Glutamatergic neuron (in vitro differentiated cells): ENCODE results near the gene OR2L5. TPM values are rescaled to one million over a fixed set of nuclear protein-coding genes. Genes with fewer than 3 reads are reported as not detected.

Source experiments
- DNase-seq: peaks from one replicate; pipeline ENCODE4 v3.0.0; 2022
- H3K27ac Mint-ChIP-seq: one replicate; pipeline ENCODE4 v1.8.0; 2020; ENCODE audit warnings: mild to moderate bottlenecking, mixed read lengths, inconsistent platforms; ENCODE audit not compliant: unreplicated experiment
- H3K27me3 Mint-ChIP-seq: one replicate; pipeline ENCODE4 v1.8.0; 2020; ENCODE audit warnings: mild to moderate bottlenecking, moderate library complexity, mixed read lengths, inconsistent platforms; ENCODE audit not compliant: unreplicated experiment
- H3K36me3 Mint-ChIP-seq: one replicate; pipeline ENCODE4 v1.8.0; 2020; ENCODE audit warnings: mild to moderate bottlenecking, mixed read lengths, inconsistent platforms; ENCODE audit not compliant: unreplicated experiment
- H3K4me1 Mint-ChIP-seq: one replicate; pipeline ENCODE4 v1.8.0; 2020; ENCODE audit warnings: mild to moderate bottlenecking, low read depth, mixed read lengths, inconsistent platforms; ENCODE audit not compliant: unreplicated experiment
- H3K4me3 Mint-ChIP-seq: one replicate; pipeline ENCODE4 v1.8.0; 2020; ENCODE audit warnings: mild to moderate bottlenecking, mixed read lengths, inconsistent platforms; ENCODE audit not compliant: unreplicated experiment
- H3K9me3 Mint-ChIP-seq: one replicate; pipeline ENCODE4 v1.8.0; 2020; ENCODE audit warnings: mild to moderate bottlenecking, moderate library complexity, mixed read lengths, inconsistent platforms; ENCODE audit not compliant: unreplicated experiment
- total RNA-seq: library from RNA; stranded (reverse); fragmentation: NEBNext Ultra II Directional; extraction: Animal tissue kit (Norgen Biotek cat#: 25700); gene quantifications from one replicate; pipeline ENCODE4 v1.2.1, GENCODE V29; 2021; ENCODE audit not compliant: unreplicated experiment
- TF ChIP-seq, protein P1 (sequence below): fragments of 200-600 bp; sonication (generic); IDR thresholded peaks from one replicate; pipeline ENCODE4 v1.5.0; 2021; ENCODE audit not compliant: partially characterized antibody, unreplicated experiment

The OR2L5 gene
- total RNA-seq, 1 donor from 2014 or later = 0.22 TPM

DNA sequence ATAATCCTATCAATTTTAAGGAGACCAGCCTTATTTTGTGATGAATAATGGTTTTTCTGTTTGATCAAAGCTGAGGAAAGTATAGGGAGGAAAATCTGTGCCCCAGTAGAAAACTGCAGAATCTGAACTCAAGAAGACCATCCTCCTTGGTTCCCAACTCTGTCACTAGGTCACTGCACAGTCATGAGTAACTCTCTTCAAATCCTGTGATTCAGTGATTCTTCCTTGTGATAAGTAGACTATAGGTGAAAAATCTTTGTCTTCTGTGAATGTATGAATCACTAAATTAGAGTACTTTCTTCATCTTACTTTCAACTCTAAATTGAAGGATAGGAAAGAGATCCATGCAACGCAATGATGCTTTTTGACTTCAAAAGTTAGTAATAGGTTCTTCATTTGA, 13.3 kb upstream of the OR2L5 start:
- Mint-ChIP-seq H3K36me3 (no peaks in the 10 kb centered on the region), H3K4me1 (no peaks in the 10 kb centered on the region), H3K9me3 (peaks cover 5% of the 10 kb centered on the region), H3K27ac (no peak overlapping the region), H3K27me3 (no peaks in the 10 kb centered on the region), H3K4me3 (no peak overlapping the region)
- TF ChIP-seq, protein P1, sequence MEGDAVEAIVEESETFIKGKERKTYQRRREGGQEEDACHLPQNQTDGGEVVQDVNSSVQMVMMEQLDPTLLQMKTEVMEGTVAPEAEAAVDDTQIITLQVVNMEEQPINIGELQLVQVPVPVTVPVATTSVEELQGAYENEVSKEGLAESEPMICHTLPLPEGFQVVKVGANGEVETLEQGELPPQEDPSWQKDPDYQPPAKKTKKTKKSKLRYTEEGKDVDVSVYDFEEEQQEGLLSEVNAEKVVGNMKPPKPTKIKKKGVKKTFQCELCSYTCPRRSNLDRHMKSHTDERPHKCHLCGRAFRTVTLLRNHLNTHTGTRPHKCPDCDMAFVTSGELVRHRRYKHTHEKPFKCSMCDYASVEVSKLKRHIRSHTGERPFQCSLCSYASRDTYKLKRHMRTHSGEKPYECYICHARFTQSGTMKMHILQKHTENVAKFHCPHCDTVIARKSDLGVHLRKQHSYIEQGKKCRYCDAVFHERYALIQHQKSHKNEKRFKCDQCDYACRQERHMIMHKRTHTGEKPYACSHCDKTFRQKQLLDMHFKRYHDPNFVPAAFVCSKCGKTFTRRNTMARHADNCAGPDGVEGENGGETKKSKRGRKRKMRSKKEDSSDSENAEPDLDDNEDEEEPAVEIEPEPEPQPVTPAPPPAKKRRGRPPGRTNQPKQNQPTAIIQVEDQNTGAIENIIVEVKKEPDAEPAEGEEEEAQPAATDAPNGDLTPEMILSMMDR = no peak
- no peak for DNase-seq

DNA sequence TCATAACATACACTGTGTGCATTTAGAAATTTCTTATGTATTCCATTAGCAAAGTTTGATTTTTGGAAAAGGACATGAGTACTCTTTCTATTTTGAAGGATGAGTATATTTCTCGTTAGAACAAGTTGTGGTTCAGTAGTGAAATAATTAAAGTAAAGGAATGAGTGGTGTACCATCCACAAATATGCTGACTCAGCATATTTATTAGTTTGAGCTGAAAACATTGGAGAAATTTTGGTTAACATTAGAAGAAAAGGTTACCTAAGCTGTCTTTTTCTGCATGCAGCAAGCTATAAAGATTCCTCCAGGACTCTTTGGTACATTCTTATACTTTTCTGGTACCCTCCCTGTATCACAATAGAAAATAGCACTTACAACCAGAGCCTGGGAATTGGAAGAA, 5.7 kb upstream of the OR2L5 start:
- Mint-ChIP-seq H3K9me3 (peaks cover 10% of the 10 kb centered on the region), H3K27me3 (no peaks in the 10 kb centered on the region), H3K4me1 (no peaks in the 10 kb centered on the region), H3K36me3 (no peaks in the 10 kb centered on the region), H3K4me3 (no peak overlapping the region), H3K27ac (no peak overlapping the region)
- TF ChIP-seq, protein P1 = no peak
- DNase-seq = no peak

DNA sequence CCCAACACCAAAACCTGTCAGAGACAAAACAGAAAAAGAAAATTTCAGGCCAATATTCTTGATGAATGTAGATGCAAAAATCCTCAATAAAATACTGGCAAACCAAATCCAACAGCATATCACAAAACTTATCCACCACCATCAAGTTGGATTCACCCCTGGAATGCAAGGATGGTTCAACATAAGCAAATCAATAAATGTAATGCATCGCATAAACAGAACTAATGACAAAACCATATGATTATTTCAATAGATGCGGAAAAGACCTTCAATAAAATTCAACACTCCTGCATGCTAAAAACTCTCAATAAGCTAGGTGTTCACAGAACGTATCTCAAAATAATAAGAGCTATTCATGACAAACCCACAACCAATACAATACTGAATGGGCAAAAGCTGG, 3.8 kb upstream of the OR2L5 start:
- Mint-ChIP-seq H3K9me3 (peaks cover 7% of the 10 kb centered on the region), H3K27ac (no peak overlapping the region), H3K27me3 (no peaks in the 10 kb centered on the region), H3K4me1 (no peaks in the 10 kb centered on the region), H3K36me3 (no peaks in the 10 kb centered on the region), H3K4me3 (no peak overlapping the region)
- TF ChIP-seq, protein P1 = no peak
- DNase-seq = no peak

DNA sequence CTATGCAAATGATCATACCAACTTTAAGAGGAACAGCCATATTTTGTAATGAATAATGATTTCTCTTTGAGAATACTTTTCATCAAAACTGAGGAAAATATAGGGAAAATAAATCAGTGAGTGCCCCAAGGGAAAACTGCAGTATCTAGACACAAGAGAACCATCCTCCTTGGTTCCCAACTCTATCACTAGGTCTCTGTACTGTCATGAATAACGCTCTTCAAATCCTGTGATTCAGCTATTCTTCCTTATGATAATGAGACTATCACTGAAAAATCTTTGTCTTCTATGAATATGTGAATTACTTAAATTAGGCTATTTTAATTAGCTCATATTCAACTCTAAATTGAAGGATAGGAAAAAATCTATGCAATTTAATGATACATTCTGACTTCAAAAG, 2.3 kb downstream of the OR2L5 start:
- DNase-seq = no peak
- H3K4me1 Mint-ChIP-seq = no peaks in the 10 kb centered on the region
- TF ChIP-seq, protein P1 = no peak
- H3K9me3 Mint-ChIP-seq = peaks cover 4% of the 10 kb centered on the region
- H3K27me3 Mint-ChIP-seq = no peaks in the 10 kb centered on the region
- no peak overlapping the region for H3K4me3 Mint-ChIP-seq
- H3K27ac Mint-ChIP-seq = no peak overlapping the region
- H3K36me3 Mint-ChIP-seq = no peaks in the 10 kb centered on the region

DNA sequence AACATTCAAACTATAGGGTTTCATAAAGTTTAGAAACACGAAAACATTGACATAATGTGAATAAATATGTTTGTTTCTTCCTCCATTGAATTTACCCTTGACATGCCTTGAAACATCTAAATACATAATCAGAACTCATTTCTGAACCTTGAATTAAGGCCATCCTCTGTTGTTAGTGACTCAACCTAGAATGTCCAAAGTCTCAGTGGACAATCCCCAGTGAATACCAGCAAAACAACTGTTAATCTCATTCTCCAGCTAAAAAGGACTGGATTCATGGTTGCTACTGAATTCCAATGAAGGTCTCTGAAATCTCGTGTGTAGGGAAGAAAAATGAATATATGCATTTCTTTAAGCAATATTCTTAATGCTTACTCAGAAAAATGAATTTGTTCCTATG, 16.3 kb downstream of the OR2L5 start, which contains the start of gene OR2L2:
Gene OR2L2, plus strand, starts transcription at position 301 of the 400 bp plus-strand sequence. CDS start 8,198 bp downstream, outside the sequence.
- peaks cover 12% of the 10 kb centered on the region for H3K9me3 Mint-ChIP-seq
- TF ChIP-seq, protein P1 = no peak
- no peaks in the 10 kb centered on the region for H3K36me3 Mint-ChIP-seq
- H3K4me1 Mint-ChIP-seq = no peaks in the 10 kb centered on the region
- no peak for DNase-seq
- no peaks in the 10 kb centered on the region for H3K27me3 Mint-ChIP-seq
- no peak within 1 kb of the TSS for H3K4me3 Mint-ChIP-seq
- H3K27ac Mint-ChIP-seq = no peak within 1 kb of the TSS
